ENCODE results near the gene LPCAT1. TPM values are rescaled to one million over a fixed set of nuclear protein-coding genes. Genes with fewer than 3 reads are reported as not detected.

The LPCAT1 gene
- total and polyA plus RNA-seq, 2 of the 4 experiments (the other 2 are of a cell fraction), result 17.7 to 33.6 TPM

- no TSS peak for BruUV-seq (replicated peaks)
- Histone ChIP-seq H3K14ac (replicated peaks; ENCODE audit: low read depth, low read length) (no peak overlapping the region), H3K36me3 (ENCODE audit: control insufficient read depth, insufficient read depth, low read length) (no peaks in the 10 kb centered on the region), H3K27me3 (ENCODE audit: control insufficient read depth, insufficient read depth, low read length) (peaks cover 13% of the 10 kb centered on the region), H3K9ac (ENCODE audit: low read depth, low read length) (no peak overlapping the region), H2BK20ac (ENCODE audit: low read depth, low read length) (no peak overlapping the region), H4K5ac (ENCODE audit: low read depth, low read length) (no peak overlapping the region), H3K4me1 (ENCODE audit: control insufficient read depth, insufficient read depth, low read length) (no peaks in the 10 kb centered on the region), H3K79me1 (ENCODE audit: low read depth in 1 of 2, low read length in 2 of 2) (no peaks in the 10 kb centered on the region), H2AK9ac (replicated peaks; ENCODE audit: low read depth, low read length, poor library complexity) (no peak overlapping the region), H2AK5ac (ENCODE audit: low read depth, low read length) (no peak overlapping the region), H2BK15ac (ENCODE audit: low read depth, low read length) (no peak overlapping the region), H4K91ac (ENCODE audit: insufficient read depth, low read depth, low read length) (no peak overlapping the region), H2BK120ac (ENCODE audit: low read depth, low read length) (no peak overlapping the region), H2AFZ (replicated peaks; ENCODE audit: low read length, poor library complexity) (no peak overlapping the region), H3K9me3 (ENCODE audit: control insufficient read depth, insufficient read depth, low read length) (no peaks in the 10 kb centered on the region), H3K4me3 (ENCODE audit: insufficient read depth, low read depth, low read length) (no peak overlapping the region), H4K8ac (ENCODE audit: low read depth in 2 of 2, low read length in 2 of 2) (no peak overlapping the region), H3K9me1 (ENCODE audit: insufficient read depth, low read length) (no peaks in the 10 kb centered on the region), H4K20me1 (ENCODE audit: insufficient read depth, low read length) (no peaks in the 10 kb centered on the region), H3K27ac (ENCODE audit: insufficient read depth, low read length) (no peak overlapping the region), H3K56ac (ENCODE audit: extremely low read depth, insufficient read depth, low read length) (no peak overlapping the region), H3K23ac (ENCODE audit: low read depth, low read length) (no peak overlapping the region), H3K4me2 (ENCODE audit: low read depth, low read length) (no peak overlapping the region), H3K4ac (ENCODE audit: low read depth, low read length) (no peak overlapping the region), H3K18ac (ENCODE audit: low read depth, low read length) (no peak overlapping the region), H2BK5ac (ENCODE audit: low read depth, low read length, poor library complexity, severe bottlenecking) (no peak overlapping the region)
- WGBS, 2 experiments (ENCODE audit: extremely low coverage in 2 of 2, insufficient read length in 1 of 2), result no CpG with 5 or more reads among the region's 3 CpGs
- DNase-seq, result no peak
- dilution Hi-C loops (cut with HindIII; ENCODE audit: low sequenced_read_pairs, unreplicated experiment) (no loop called here), intact Hi-C loops (cut with micrococcal nuclease) (no loop called here), in situ Hi-C loops (cut with MboI; ENCODE audit: low sequenced_read_pairs) (no loop called here)
- TF ChIP-seq POLR2A (IDR thresholded peaks at IDR 0.05; ENCODE audit: low read depth, low read length) (no peak), RFX5 (IDR thresholded peaks at IDR 0.05; ENCODE audit: low read depth, low read length) (no peak), CHD1 (IDR thresholded peaks at IDR 0.05; ENCODE audit: low read depth, low read length) (no peak), SMC3 (IDR thresholded peaks at IDR 0.05; ENCODE audit: low read depth, low read length) (no peak), NFE2L2 (IDR thresholded peaks at IDR 0.05; ENCODE audit: low read depth, low read length) (no peak), MXI1 (IDR thresholded peaks at IDR 0.05; ENCODE audit: borderline replicate concordance, low read depth, low read length) (no peak), BHLHE40 (IDR thresholded peaks at IDR 0.05; ENCODE audit: low read depth, low read length) (no peak), MAZ (IDR thresholded peaks at IDR 0.05; ENCODE audit: borderline replicate concordance, low read depth, low read length) (no peak), RAD21 (IDR thresholded peaks at IDR 0.05; ENCODE audit: low read length) (no peak), CEBPB (IDR thresholded peaks at IDR 0.05; ENCODE audit: low read depth, low read length) (no peak)
- TF ChIP-seq, protein P1, sequence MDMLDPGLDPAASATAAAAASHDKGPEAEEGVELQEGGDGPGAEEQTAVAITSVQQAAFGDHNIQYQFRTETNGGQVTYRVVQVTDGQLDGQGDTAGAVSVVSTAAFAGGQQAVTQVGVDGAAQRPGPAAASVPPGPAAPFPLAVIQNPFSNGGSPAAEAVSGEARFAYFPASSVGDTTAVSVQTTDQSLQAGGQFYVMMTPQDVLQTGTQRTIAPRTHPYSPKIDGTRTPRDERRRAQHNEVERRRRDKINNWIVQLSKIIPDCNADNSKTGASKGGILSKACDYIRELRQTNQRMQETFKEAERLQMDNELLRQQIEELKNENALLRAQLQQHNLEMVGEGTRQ (IDR thresholded peaks at IDR 0.05; ENCODE audit: low read depth, low read length), result no peak
- TF ChIP-seq, protein P2, sequence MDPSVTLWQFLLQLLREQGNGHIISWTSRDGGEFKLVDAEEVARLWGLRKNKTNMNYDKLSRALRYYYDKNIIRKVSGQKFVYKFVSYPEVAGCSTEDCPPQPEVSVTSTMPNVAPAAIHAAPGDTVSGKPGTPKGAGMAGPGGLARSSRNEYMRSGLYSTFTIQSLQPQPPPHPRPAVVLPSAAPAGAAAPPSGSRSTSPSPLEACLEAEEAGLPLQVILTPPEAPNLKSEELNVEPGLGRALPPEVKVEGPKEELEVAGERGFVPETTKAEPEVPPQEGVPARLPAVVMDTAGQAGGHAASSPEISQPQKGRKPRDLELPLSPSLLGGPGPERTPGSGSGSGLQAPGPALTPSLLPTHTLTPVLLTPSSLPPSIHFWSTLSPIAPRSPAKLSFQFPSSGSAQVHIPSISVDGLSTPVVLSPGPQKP (IDR thresholded peaks at IDR 0.05; ENCODE audit: borderline replicate concordance, low read depth, low read length), result no peak
- POLR2A ChIA-PET (ENCODE audit: unreplicated experiment), result no interaction called here
- CTCF ChIA-PET, result interaction anchor here (1.2 kb wide), 1 partner anchor 25 kb away, joined by 3 read pairs; no protein-coding TSS in a partner anchor
- ATAC-seq (ENCODE audit: low read depth), result no peak
Observed at GRCh38 chr5:1535646-1536045, 11.9 kb upstream of the LPCAT1 start.

All from IMR-90 (cell line).